ENCODE results near the gene TNXB.

GRCh38 chr6:32086661-32087573 lies 22.2 kb downstream of the TNXB start:
- no peak for TF ChIP-seq MAFK (IDR thresholded peaks at IDR 0.05; ENCODE audit: partially characterized antibody)
- TF ChIP-seq EP300 (IDR thresholded peaks at IDR 0.05) = no peak
- TF ChIP-seq, protein P1, sequence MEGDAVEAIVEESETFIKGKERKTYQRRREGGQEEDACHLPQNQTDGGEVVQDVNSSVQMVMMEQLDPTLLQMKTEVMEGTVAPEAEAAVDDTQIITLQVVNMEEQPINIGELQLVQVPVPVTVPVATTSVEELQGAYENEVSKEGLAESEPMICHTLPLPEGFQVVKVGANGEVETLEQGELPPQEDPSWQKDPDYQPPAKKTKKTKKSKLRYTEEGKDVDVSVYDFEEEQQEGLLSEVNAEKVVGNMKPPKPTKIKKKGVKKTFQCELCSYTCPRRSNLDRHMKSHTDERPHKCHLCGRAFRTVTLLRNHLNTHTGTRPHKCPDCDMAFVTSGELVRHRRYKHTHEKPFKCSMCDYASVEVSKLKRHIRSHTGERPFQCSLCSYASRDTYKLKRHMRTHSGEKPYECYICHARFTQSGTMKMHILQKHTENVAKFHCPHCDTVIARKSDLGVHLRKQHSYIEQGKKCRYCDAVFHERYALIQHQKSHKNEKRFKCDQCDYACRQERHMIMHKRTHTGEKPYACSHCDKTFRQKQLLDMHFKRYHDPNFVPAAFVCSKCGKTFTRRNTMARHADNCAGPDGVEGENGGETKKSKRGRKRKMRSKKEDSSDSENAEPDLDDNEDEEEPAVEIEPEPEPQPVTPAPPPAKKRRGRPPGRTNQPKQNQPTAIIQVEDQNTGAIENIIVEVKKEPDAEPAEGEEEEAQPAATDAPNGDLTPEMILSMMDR (IDR thresholded peaks at IDR 0.05) = no peak
- no peak for TF ChIP-seq RAD21 (conservative IDR thresholded peaks at IDR 0.05 in 1 of 2, IDR thresholded peaks at IDR 0.05 in 1 of 2)
- TF ChIP-seq REST (IDR thresholded peaks at IDR 0.05) = no peak
